D721Med (cell line): ENCODE data around the gene DIAPH2.
"Not testable (repeated sequence)": the region's sequence is repeated elsewhere in the genome, so short reads cannot be mapped to it uniquely, and the experiment has no call there.

Experiments used
- DNase-seq: peaks from one replicate; pipeline ENCODE4 v3.0.0; 2011; ENCODE audit warnings: low spot score; ENCODE audit not compliant: insufficient read length
- FAIRE-seq: peaks from 2 replicates; lab custom pipeline; 2011; peaks lifted over from hg19 to GRCh38; lab: Jason Lieb, UNC
- CTCF ChIP-seq: IDR thresholded peaks from 2 replicates; pipeline ENCODE4 v1.5.1; 2012; ENCODE audit warnings: mild to moderate bottlenecking, control low read depth; ENCODE audit not compliant: insufficient read depth; ENCODE audit errors: missing control alignments

The DIAPH2 gene

GRCh38 chrX:96713303-96713702 lies 28.7 kb downstream of the DIAPH2 start:
- DNase-seq (no peak), FAIRE-seq (no peak)
- no peak for TF ChIP-seq CTCF

GRCh38 chrX:96714393-96714792 lies 29.8 kb downstream of the DIAPH2 start:
- not testable (repeated sequence) for DNase-seq, FAIRE-seq

GRCh38 chrX:96715481-96715880 lies 30.8 kb downstream of the DIAPH2 start:
- TF ChIP-seq CTCF: no peak
- FAIRE-seq: no peak
- DNase-seq: no peak

- TF ChIP-seq CTCF: no peak
- FAIRE-seq (no peak), DNase-seq (no peak)
Measured at GRCh38 chrX:96719161-96719875, 34.7 kb downstream of the DIAPH2 start.

- DNase-seq (no peak), FAIRE-seq (no peak)
- TF ChIP-seq CTCF: no peak
Measured at GRCh38 chrX:96721354-96721753, 36.7 kb downstream of the DIAPH2 start.

- no peak for FAIRE-seq
- no peak for DNase-seq
- no peak for TF ChIP-seq CTCF
Measured at GRCh38 chrX:96722781-96723180, 38.1 kb downstream of the DIAPH2 start.

- FAIRE-seq (no peak), DNase-seq (no peak)
- no peak for TF ChIP-seq CTCF
Measured at GRCh38 chrX:96729053-96729452, 44.4 kb downstream of the DIAPH2 start.
